Ovary (tissue), 3 donors: ENCODE results near the gene CFAP97D2.

Source experiments
- CTCF ChIP-seq, 3 donors: fragments of 450-650 bp in 2 of 3; fragments of 200-600 bp in 1 of 3; IDR thresholded peaks; one replicate each; pipeline versions ENCODE4 v1.5.1 to v1.8.0; 2016 to 2022; ENCODE audit warnings: antibody characterized with exemption in 3 of 3, mild to moderate bottlenecking in 1 of 3
- POLR2A ChIP-seq: fragments of 450-650 bp; IDR thresholded peaks from one replicate; pipeline ENCODE4 v1.6.1; 2017; ENCODE audit warnings: antibody characterized with exemption, mild to moderate bottlenecking, moderate library complexity
- donor health status: DM: no; HTN: no; CAD: no.

GRCh38 chr13:114196629-114197028, 17.6 kb downstream of the CFAP97D2 start:
- TF ChIP-seq CTCF (IDR thresholded peaks at IDR 0.05) (no peak), POLR2A (no peak)
